GM23248 (cell line): ENCODE measurements around the gene HNRNPA2B1. TPM values are rescaled to one million over a fixed set of nuclear protein-coding genes. Genes with fewer than 3 reads are reported as not detected.
A peak's percentile ranks its signal among the peaks of the same experiment; 100 is the strongest.
"Not testable (repeated sequence)": the region's sequence is repeated elsewhere in the genome, so short reads cannot be mapped to it uniquely, and the experiment has no call there.

ENCODE experiments used
- DNase-seq: peaks from one replicate; pipeline ENCODE4 v3.0.0-alpha.2; 2015
- H2AFZ ChIP-seq: fragments of 200-600 bp; sonication (generic); 2 replicates; pipeline ENCODE4 v1.6.1; 2016; ENCODE audit warnings: antibody characterized with exemption
- H3F3A ChIP-seq: fragments of 200-600 bp; sonication (generic); 2 replicates; pipeline ENCODE4 v1.6.1; 2016; ENCODE audit warnings: mild to moderate bottlenecking, antibody characterized with exemption, mixed run types; ENCODE audit not compliant: insufficient read depth
- H3K27ac ChIP-seq: fragments of 200-600 bp; sonication (generic); 2 replicates; pipeline ENCODE4 v1.5.1; 2016; ENCODE audit warnings: mild to moderate bottlenecking
- H3K27me3 ChIP-seq: fragments of 200-600 bp; sonication (generic); replicated peaks from 2 replicates; pipeline ENCODE4 v1.6.1; 2016; ENCODE audit warnings: mild to moderate bottlenecking; ENCODE audit not compliant: insufficient read depth
- H3K36me3 ChIP-seq: fragments of 200-600 bp; sonication (generic); 2 replicates; pipeline ENCODE4 v1.6.1; 2016; ENCODE audit warnings: low read depth, mild to moderate bottlenecking
- H3K4me1 ChIP-seq: fragments of 200-600 bp; sonication (generic); 2 replicates; pipeline ENCODE4 v1.6.1; 2016; ENCODE audit warnings: mild to moderate bottlenecking; ENCODE audit not compliant: insufficient read depth
- H3K4me2 ChIP-seq: fragments of 200-600 bp; sonication (generic); one replicate; pipeline ENCODE4 v1.6.1; 2016; ENCODE audit warnings: mild to moderate bottlenecking; ENCODE audit not compliant: unreplicated experiment
- H3K4me3 ChIP-seq: fragments of 200-600 bp; sonication (generic); 2 replicates; pipeline ENCODE4 v1.5.1; 2016; ENCODE audit warnings: mild to moderate bottlenecking
- H3K79me2 ChIP-seq: fragments of 200-600 bp; sonication (generic); 2 replicates; pipeline ENCODE4 v1.6.1; 2016; ENCODE audit warnings: mild to moderate bottlenecking; ENCODE audit not compliant: insufficient read depth
- H3K9ac ChIP-seq: fragments of 200-600 bp; sonication (generic); 2 replicates; pipeline ENCODE4 v1.6.1; 2016; ENCODE audit warnings: mild to moderate bottlenecking
- H3K9me2 ChIP-seq: fragments of 200-600 bp; sonication (generic); 2 replicates; pipeline ENCODE4 v1.6.1; 2016; ENCODE audit warnings: mixed run types, mild to moderate bottlenecking, moderate library complexity; ENCODE audit not compliant: insufficient read depth
- H3K9me3 ChIP-seq: fragments of 200-600 bp; sonication (generic); one replicate; pipeline ENCODE4 v1.6.1; 2017; ENCODE audit warnings: low read depth
- H4K20me1 ChIP-seq: fragments of 200-600 bp; sonication (generic); 2 replicates; pipeline ENCODE4 v1.6.0; 2016; ENCODE audit not compliant: insufficient read depth
- EZH2 ChIP-seq: fragments of 200-600 bp; sonication (generic); IDR thresholded peaks from 2 replicates; pipeline ENCODE4 v1.6.1; 2018; ENCODE audit warnings: antibody characterized with exemption, mild to moderate bottlenecking; ENCODE audit not compliant: insufficient read depth, poor library complexity, severe bottlenecking
- EZH2phosphoT487 ChIP-seq: fragments of 200-600 bp; sonication (generic); IDR thresholded peaks from 2 replicates; pipeline ENCODE4 v1.6.1; 2018; ENCODE audit warnings: antibody characterized with exemption, moderate library complexity, mild to moderate bottlenecking, low read depth; ENCODE audit not compliant: insufficient read depth
- WGBS, 2 experiments: methylation state at CpG; one replicate each; pipeline ENCODE4 v1.1.6; 2015 to 2017; ENCODE audit warnings: low lambda C conversion rate in 2 of 2, low coverage in 1 of 2; ENCODE audit errors: missing lambda C conversion rate in 2 of 2; 5-methylcytosine and 5-hydroxymethylcytosine counted together
- in situ Hi-C: fragments of 300-500 bp; cut with MboI; formaldehyde crosslinking; loops from 2 replicates; pipeline ENCODE4 v1.15.0; 2020
- polyA plus RNA-seq: library from polyadenylated mRNA; unstranded; fragments of >200 nt; fragmentation: Nextera tagmentation; extraction: Ambion mirVana; gene quantifications from 2 replicates; pipeline ENCODE4 v1.2.1, GENCODE V29; 2016
- total RNA-seq: library from RNA; depleted of rRNA; stranded (reverse); fragments of >200 nt; shearing (Covaris generic); gene quantifications from 2 replicates; pipeline ENCODE4 v1.2.3, GENCODE V29; 2014

HNRNPA2B1 gene
- total and polyA plus RNA-seq, 2 experiments from 2014 or later: 134 to 529 TPM

DNA sequence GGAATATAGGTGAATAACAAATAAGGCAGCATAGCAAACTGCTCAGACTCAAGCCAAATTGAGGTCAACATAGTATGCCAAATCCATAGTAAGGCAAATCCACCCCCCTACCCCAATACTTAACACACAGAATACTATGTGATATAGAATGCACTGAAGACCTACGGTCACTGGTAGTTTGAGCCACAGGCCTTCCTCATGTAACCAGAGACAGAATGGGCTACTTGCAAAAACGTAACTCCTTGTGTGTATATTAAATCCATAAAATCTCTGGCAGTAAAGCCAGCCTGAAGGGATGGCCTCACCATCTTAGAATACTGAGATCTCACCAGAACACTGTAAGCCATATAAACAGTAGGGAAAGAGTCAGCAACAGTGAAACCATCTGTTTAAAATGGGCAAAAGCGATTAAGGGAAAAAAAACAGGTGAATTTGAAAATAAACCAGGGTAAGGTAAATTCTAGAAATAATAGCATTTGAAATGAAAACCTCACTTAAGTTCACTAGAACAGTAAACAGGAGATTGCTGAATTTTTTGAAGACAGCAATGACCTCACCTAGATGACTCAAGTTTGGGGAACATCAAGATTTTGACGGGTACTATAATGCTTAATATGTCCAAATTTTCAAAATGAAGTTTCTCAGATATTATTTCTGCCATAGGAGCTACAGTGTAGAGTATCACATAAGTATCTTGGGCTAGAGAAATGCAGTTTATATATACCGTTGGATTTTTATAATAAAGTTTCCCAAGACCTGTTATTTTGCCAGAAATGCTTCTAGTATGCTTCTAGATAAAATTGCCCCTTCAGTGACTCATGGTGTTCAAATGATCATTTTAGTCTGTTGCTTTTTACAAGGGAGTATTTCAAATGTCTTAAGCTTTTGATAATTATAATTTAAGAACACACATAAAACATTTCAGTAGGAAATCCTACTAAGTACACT, 13.9 kb downstream of the HNRNPA2B1 start:
- in situ Hi-C loops: no loop called here
- no peaks in the 10 kb centered on the region for H3K9me2 ChIP-seq
- H3K9ac ChIP-seq: no peak overlapping the region
- H3K79me2 ChIP-seq: peaks cover 25% of the 10 kb centered on the region
- peaks cover 12% of the 10 kb centered on the region; the same call in 1 of the 2 replicates for H4K20me1 ChIP-seq
- no peaks in the 10 kb centered on the region for H3K27me3 ChIP-seq
- peaks cover 49% of the 10 kb centered on the region for H3K36me3 ChIP-seq
- H3K4me1 ChIP-seq: 0 out of 2 replicates have a peak, but pooled peaks cover 8% of the 10 kb centered on the region
- 69 to 74% methylated on average over 5 of the region's 5 CpGs for WGBS, 2 experiments
- H3K4me2 ChIP-seq: no peak overlapping the region
- no peak overlapping the region for H2AFZ ChIP-seq
- H3K27ac ChIP-seq: peak overlapping the region; percentile 14; the same call in 1 of the 2 replicates
- no peak for DNase-seq
- peaks cover 98% of the 10 kb centered on the region for H3F3A ChIP-seq
- TF ChIP-seq EZH2 (no peak), EZH2phosphoT487 (no peak)
- H3K4me3 ChIP-seq: no peak overlapping the region
- H3K9me3 ChIP-seq: no peaks in the 10 kb centered on the region

DNA sequence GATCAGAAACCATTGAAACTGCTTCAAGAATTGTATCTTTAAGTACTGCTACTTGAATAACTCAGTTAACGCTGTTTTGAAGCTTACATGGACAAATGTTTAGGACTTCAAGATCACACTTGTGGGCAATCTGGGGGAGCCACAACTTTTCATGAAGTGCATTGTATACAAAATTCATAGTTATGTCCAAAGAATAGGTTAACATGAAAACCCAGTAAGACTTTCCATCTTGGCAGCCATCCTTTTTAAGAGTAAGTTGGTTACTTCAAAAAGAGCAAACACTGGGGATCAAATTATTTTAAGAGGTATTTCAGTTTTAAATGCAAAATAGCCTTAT, 14.7 kb downstream of the HNRNPA2B1 start:
- Histone ChIP-seq H3K4me2 (no peak overlapping the region), H4K20me1 (peaks cover 12% of the 10 kb centered on the region; the same call in 1 of the 2 replicates), H3K79me2 (peaks cover 17% of the 10 kb centered on the region; the same call in 1 of the 2 replicates), H3K27ac (no peak overlapping the region), H3F3A (peaks cover 95% of the 10 kb centered on the region), H3K4me1 (0 out of 2 replicates have a peak, but pooled peaks cover 9% of the 10 kb centered on the region), H3K36me3 (peaks cover 41% of the 10 kb centered on the region), H3K27me3 (no peaks in the 10 kb centered on the region), H3K9ac (no peak overlapping the region), H3K4me3 (no peak overlapping the region), H2AFZ (no peak overlapping the region), H3K9me3 (no peaks in the 10 kb centered on the region), H3K9me2 (no peaks in the 10 kb centered on the region)
- no peak for TF ChIP-seq EZH2phosphoT487
- TF ChIP-seq EZH2: no peak
- no peak for DNase-seq
- in situ Hi-C loops: no loop called here
- WGBS, 2 experiments: 100% methylated on average over 1 of the region's 1 CpG

DNA sequence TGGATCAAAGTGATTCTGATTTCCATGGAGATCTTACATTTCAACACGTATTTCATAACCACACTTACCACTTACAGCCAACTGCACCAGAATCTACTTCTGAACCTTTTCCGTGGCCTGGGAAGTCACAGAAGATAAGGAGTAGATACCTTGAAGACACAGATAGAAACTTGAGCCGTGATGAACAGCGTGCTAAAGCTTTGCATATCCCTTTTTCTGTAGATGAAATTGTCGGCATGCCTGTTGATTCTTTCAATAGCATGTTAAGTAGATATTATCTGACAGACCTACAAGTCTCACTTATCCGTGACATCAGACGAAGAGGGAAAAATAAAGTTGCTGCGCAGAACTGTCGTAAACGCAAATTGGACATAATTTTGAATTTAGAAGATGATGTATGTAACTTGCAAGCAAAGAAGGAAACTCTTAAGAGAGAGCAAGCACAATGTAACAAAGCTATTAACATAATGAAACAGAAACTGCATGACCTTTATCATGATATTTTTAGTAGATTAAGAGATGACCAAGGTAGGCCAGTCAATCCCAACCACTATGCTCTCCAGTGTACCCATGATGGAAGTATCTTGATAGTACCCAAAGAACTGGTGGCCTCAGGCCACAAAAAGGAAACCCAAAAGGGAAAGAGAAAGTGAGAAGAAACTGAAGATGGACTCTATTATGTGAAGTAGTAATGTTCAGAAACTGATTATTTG, 15.3 kb downstream of the HNRNPA2B1 start:
- Histone ChIP-seq H3K4me1 (0 out of 2 replicates have a peak, but pooled peaks cover 9% of the 10 kb centered on the region), H4K20me1 (peaks cover 12% of the 10 kb centered on the region; the same call in 1 of the 2 replicates), H3K9me2 (no peaks in the 10 kb centered on the region), H3K27ac (no peak overlapping the region), H3K27me3 (no peaks in the 10 kb centered on the region), H3K4me2 (no peak overlapping the region), H3K79me2 (peaks cover 12% of the 10 kb centered on the region; the same call in 1 of the 2 replicates), H3K36me3 (peaks cover 36% of the 10 kb centered on the region), H3K4me3 (no peak overlapping the region), H2AFZ (no peak overlapping the region), H3K9me3 (no peaks in the 10 kb centered on the region), H3F3A (peaks cover 95% of the 10 kb centered on the region), H3K9ac (no peak overlapping the region)
- in situ Hi-C loops: no loop called here
- TF ChIP-seq EZH2: no peak
- no peak for TF ChIP-seq EZH2phosphoT487
- 84 to 86% methylated on average over 10 of the region's 10 CpGs for WGBS, 2 experiments
- no peak for DNase-seq

DNA sequence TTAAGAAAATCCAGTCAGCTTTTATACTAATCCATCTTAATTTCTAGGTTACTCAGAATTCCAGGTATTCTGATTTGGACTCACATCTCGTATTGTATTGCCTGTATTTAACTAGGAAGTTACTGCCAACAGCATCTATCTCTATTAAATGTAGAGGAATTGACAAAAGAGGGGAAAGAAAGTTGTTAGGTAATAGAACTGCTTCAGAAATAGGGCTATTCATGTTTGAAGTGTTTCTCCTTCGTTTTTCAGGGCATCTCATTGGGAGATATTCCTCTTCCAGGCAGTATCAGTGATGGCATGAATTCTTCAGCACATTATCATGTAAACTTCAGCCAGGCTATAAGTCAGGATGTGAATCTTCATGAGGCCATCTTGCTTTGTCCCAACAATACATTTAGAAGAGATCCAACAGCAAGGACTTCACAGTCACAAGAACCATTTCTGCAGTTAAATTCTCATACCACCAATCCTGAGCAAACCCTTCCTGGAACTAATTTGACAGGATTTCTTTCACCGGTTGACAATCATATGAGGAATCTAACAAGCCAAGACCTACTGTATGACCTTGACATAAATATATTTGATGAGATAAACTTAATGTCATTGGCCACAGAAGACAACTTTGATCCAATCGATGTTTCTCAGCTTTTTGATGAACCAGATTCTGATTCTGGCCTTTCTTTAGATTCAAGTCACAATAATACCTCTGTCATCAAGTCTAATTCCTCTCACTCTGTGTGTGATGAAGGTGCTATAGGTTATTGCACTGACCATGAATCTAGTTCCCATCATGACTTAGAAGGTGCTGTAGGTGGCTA, 16.1 kb downstream of the HNRNPA2B1 start:
- Histone ChIP-seq H3K36me3 (peaks cover 28% of the 10 kb centered on the region), H3F3A (peaks cover 94% of the 10 kb centered on the region), H3K27ac (peak overlapping the region; percentile 33), H4K20me1 (peaks cover 12% of the 10 kb centered on the region; the same call in 1 of the 2 replicates)
- H3K9ac ChIP-seq, H2AFZ ChIP-seq, H3K4me1 ChIP-seq, H3K79me2 ChIP-seq, H3K4me2 ChIP-seq, H3K9me2 ChIP-seq, H3K9me3 ChIP-seq, DNase-seq, H3K27me3 ChIP-seq, H3K4me3 ChIP-seq, in situ Hi-C loops: not testable (repeated sequence)
- 28 to 30% methylated on average over 4 of the region's 4 CpGs for WGBS, 2 experiments
